ENCODE results near the gene IRF7.

Gene IRF7

GRCh38 chr11:640021-640706 is 24.4 kb upstream of the IRF7 start:
- DNase-seq = no peak

- DNase-seq = no peak
These were observed 23.7 kb upstream of the IRF7 start for GRCh38 chr11:639332-639955.

- DNase-seq = no peak
These were observed 23.0 kb upstream of the IRF7 start for GRCh38 chr11:638631-639331.

DNA sequence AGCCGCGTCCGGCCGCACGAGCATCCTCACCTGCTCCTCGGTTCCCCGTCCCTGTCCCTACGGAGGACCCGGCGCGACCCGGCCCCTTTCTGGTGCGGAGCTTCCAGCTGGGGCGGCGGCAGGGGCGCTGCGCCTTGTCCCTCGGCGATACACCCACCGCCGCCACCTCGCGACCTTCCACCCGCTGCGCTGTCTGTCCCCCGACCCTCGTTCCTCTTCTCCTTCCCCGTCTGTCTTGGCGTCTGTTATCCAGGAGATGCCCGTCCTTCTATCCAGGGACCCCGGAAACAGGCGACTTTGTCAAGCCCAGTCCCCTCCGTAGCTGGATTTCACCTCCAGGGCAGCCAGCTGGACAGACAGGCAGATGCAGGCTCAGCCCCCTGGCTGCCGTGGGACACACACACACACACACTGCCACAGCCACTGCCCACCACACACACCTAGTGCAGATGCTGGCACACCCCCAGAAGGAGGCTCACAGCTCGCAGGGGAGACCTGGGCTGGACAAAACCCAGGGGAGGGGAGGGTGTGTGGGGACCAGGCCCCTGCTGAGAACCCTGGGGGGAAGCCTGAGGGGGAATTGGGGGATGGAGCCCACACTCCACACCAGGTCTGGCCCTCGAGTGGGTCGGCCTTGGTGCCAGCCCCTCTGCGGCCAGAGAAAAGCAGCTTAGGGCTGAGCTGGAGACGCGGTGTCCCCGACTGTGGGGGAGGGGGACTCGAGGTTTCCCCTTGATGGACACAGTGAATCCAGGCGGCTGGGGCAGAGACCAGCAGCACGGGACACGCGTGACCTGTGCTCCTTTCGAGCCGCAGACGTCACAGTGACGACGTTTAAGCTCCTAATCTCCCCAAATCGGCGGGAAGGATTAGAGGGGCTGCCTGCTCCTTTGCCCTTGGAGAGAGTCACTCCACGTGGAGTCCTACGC is 22.1 kb upstream of the IRF7 start:
- no peak for DNase-seq

GRCh38 chr11:637333-637592 is 21.5 kb upstream of the IRF7 start:
- no peak for DNase-seq

DNA sequence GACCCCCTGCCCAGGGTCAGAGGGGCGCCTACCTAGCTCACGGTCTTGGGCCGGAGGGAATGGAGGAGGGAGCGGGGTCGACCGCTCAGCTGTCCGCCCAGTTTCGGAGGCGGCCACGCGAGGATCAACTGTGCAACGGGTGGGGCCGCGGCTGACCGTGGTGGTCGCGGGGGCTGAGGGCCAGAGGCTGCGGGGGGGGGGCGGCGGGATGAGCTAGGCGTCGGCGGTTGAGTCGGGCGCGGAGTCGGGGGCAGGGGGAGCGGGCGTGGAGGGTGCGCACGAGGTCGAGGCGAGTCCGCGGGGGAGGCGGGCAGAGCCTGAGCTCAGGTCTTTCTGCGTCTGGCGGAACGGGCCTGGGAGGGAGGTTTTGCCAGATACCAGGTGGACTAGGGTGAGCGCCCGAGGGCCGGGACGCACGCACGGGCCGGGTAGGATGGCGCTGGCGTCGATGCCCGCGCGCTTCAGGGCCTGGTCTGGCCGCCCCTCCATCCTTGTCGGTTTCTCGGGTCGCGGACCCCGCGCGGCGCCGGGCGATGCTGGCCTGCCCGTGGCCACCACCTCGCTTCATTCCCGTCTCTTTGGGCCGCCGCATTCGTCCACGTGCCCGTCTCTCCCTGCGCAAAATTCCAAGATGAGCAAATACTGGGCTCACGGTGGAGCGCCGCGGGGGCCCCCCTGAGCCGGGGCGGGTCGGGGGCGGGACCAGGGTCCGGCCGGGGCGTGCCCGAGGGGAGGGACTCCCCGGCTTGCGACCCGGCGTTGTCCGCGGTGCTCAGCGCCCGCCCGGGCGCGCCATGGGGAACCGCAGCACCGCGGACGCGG is 21.0 kb upstream of the IRF7 start, which contains the start of gene DRD4:
Gene DRD4, plus strand, starts transcription at position 759 of the 822 bp plus-strand sequence. Its CDS starts 36 bp downstream, at position 795.
- DNase-seq = no peak

DNA sequence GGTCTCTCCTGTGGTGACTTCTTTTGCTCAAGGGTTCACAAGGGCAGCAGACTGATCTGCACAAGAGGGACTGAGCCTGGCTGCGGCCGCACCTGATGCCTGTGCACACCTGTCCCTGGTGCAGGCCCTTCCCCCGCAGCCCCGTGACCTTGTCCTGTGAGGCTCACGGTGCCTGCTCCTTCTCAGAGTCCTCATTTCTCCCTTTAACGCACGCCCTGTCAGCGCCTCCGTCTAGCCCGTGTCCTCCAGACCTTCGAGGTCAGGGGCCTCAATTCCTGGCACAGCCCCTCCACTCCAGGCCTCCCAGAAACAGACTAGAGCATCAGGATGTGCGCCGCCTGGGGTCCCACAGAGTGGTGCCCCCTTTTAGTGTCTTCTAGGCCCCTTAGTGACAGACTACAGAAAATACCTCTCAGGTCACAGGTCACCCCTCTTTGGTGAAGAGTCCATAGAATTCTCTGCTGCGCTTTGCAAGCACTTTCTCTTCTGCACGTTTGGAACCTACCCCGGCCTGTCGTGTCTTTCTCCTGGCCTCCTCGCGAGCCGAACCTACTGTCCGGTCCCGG is 20.3 kb upstream of the IRF7 start:
- DNase-seq = no peak

DNA sequence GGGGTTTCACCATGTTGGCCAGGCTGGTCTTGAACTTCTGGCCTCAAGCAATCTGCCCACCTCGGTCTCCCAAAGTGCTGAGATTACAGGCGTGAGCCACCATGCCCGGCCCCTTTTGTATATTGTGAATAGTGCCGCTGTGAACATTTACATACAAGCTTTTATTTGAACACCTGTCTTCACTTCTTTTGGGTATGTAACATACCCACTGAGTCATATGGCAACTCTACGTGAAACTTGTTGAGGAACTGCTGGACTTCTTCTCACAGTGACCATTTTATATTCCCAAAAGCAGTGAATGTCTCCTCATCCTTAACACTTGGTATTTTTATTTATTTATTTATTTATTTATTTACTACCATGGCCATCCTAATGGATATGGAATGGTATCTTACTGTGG is 15.1 kb upstream of the IRF7 start:
- DNase-seq = no peak

DNA sequence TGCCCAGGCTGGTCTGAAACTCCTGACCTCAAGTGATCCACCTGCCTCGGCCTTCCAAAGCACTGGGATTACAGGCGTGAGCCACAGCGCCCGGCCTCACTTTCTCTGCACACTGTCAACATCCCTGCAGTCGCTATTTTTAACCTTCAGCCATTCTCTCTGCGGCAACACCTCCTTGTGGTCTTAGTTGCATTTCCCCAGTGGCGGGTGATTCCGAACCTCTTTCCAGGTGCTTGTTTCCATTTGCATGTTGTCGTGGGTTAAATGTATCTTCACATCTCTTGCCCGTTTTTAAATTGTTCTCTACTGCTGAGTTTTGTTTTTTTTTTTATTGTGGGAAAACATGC is 13.5 kb upstream of the IRF7 start:
- DNase-seq = peak; percentile 29

DNA sequence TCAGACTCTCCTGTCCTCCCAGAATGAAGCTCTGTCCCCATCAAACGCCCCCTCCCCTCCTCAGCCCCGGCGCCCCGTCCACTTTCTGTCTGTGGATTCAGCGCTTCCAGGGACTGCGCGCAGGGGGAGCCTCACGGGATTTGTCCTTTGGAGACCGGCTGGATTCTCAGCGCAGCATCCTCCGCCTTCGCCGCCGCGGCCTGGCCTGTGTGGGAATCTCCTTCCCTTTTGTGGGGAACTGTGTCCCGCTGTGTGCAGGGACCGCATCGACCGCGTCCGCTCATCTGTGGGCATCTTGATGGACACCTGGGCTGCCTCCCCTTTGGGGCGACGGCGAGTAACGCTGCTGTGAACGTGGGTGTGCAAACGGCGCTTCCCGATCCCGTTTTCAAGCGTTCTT is 12.3 kb upstream of the IRF7 start:
- DNase-seq = no peak

DNA sequence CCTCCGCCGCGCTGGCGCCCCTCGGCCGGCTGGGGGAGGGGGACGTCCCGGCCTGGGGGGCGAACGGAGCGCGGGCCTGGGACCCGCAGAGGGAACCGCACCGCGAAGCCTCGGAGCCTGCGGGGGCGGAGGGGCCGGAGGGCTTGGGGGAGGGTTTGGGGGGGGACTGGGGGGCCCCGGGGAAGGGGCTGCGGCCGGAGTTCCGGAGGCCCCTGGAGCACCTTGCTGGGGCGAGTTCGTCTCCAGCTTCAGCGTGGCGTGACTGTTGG is 11.5 kb upstream of the IRF7 start:
- no peak for DNase-seq

- DNase-seq = no peak
These were observed 10.9 kb upstream of the IRF7 start, which contains the start of gene SCT for GRCh38 chr11:626475-627307. SCT (minus strand) TSS chr11:627181; CDS start chr11:627143, 38 bp downstream.

DNA sequence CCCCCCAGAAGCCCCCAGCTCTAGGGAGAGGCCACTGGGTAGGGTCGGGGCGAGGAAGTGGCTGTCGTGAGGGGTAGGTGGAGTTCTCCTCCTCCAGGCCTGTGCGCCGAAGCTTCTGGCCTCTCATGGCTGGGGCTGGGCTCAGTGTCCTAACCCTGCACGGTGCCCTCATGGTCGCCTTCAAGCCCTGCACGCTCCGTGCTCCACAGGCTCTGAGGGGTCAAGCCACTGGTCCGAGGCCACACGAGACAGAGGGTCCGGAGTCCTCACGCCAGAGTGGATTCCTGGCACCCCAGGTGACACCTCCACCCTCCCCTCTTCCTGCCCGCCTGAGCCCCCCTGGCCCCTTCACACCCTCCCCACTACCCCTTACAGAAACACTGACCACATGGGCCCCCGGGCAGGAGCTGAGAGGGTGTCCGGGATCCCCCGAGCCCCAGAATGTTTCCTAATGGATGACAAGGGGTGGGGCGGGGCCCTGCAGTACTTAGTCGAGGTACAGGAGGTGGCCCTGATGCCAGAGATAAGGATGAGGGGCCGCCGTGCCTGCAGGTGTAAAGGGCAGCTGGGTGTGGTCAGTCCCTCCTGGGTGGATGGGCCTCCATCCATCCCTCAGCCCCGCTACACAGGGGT is 10.0 kb upstream of the IRF7 start:
- DNase-seq = no peak

GRCh38 chr11:624705-625635 is 9.2 kb upstream of the IRF7 start, which contains the start of gene CDHR5:
CDHR5 (minus strand) TSS chr11:624955; CDS start chr11:624902, 53 bp downstream.
- no peak for DNase-seq

DNA sequence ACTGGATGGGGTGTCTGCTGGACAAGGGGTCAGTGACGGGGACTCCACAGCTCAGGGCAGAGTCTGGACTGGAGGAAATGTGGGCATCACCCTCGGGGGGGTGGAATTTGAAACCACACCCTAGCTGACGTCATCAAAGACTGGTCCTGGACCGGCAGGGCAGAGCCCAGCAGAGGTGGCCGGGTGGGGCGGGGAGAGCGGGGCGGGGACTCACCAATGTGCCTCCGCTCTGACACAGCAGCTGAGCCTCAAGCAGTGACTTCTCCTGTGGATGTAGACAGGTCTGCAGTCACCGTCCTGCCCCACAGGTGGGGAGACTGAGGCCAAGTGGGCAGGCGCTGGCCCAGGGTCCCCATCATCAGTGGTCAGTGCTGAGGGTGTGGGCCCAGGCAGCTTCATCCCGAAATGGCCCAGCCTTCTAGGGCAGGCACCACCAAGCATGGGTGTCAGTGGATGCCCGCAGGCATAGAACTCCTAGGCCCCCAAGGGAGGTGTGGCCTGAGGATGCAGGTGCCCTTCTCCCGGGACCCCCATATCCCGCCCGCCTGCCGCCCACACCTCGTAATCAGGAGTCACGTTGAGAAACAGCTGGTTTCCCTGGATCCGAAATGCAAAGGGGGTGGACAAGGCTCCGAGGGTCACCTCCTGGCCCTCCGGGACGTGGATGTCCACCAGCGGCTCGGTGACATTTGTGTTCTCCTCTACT is 8.4 kb upstream of the IRF7 start:
- no peak for DNase-seq

DNA sequence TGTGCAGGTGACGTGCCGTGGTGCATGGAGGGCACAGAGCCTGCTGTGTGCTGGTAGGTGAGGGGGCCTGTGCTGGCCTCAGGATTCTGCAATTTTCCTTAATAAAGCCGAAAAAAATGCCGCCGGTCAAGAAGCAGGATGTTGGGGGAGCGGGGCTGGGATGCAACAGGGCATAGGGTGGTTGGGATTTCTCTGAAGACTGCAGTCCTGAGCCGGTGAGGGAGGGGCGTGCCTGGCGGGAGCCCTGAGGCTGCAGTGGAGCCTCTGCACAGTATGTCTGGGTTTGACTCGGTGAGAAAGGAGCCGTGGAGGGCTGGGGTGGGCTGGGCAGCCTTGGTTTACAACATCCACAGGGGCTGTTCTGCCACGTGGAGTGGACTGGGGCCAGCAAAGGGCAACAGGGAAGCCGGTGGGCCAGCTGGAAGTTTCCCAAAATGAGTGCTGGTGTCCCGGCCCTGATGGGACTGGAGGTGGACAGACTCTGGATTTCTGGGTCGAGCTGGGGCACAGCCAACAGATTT is 7.7 kb upstream of the IRF7 start:
- no peak for DNase-seq

- DNase-seq = no peak
These were observed 6.1 kb upstream of the IRF7 start for GRCh38 chr11:621838-622237.

DNA sequence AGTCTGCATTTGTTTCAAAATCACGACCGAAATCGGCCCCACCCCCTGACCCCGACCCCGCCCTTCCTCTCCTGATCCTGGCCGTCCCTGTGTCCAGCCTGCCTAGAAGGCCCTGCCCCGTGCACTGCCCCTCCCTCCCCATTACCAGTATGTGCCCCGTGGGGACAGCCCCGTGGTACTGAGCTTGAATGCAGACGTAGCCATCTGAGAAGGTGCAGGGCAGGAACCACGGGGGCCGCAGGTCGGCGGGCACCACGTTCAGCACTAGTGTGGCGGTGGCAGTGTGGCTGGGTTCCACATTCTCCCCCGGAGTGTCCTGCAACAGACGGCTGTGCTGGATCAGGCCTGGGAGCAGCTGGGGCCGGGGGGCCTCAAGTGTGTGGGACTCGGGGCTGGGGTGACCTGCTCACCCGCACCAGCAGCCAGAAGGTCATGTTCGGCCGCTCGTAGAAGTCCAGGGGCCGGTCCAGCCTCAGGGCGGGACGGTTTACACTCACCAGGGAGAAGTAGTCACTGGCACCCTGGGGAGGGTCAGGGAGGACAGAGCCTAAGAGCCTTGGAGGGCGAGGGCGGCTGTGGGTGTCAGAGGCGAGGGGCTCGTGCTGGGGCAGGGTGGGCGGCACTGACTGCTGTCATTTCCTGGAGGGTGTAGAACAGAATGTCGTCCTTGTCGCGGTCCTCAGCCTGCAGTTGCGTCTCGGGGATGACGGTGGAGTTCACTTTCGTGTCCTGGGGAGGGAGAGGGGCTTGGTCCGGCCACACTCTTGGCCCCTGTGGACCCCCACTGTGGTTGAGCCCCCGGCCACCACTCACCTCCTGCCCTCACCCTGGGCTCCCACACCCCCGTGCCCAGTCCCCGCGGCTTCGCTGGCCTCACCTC is 5.4 kb upstream of the IRF7 start:
- no peak for DNase-seq
